Loucy (cell line): ENCODE results near the gene GORASP1.

Source experiments
- H2AFZ ChIP-seq: fragments of 200-600 bp; sonication (generic); 2 replicates; pipeline ENCODE4 v1.6.0; 2016; ENCODE audit warnings: antibody characterized with exemption, mild to moderate bottlenecking, low read length, moderate library complexity
- H3F3A ChIP-seq: fragments of 200-600 bp; 2 replicates; pipeline ENCODE4 v1.6.0; 2016; ENCODE audit warnings: antibody characterized with exemption, low read depth, mild to moderate bottlenecking
- H3K27me3 ChIP-seq: fragments of 200-600 bp; sonication (generic); 2 replicates; pipeline ENCODE4 v1.6.1; 2014; ENCODE audit warnings: low read length, mild to moderate bottlenecking; ENCODE audit not compliant: insufficient read depth, poor library complexity, severe bottlenecking
- H3K36me3 ChIP-seq: fragments of 200-600 bp; sonication (generic); 2 replicates; pipeline ENCODE4 v1.6.1; 2016; ENCODE audit warnings: low read length; ENCODE audit not compliant: insufficient read depth
- H3K4me1 ChIP-seq: fragments of 200-600 bp; sonication (generic); 2 replicates; pipeline ENCODE4 v1.5.1; 2014; ENCODE audit warnings: low read length, mild to moderate bottlenecking; ENCODE audit not compliant: insufficient read depth, poor library complexity, severe bottlenecking
- H3K4me2 ChIP-seq: fragments of 200-600 bp; sonication (generic); 2 replicates; pipeline ENCODE4 v1.6.0; 2014; ENCODE audit warnings: antibody characterized with exemption, low read length, low read depth, mild to moderate bottlenecking; ENCODE audit not compliant: poor library complexity, severe bottlenecking
- H3K4me3 ChIP-seq: fragments of 200-600 bp; sonication (generic); 2 replicates; pipeline ENCODE4 v1.5.1; 2014; ENCODE audit warnings: low read length, mild to moderate bottlenecking, mixed read lengths; ENCODE audit not compliant: poor library complexity, severe bottlenecking
- H3K79me2 ChIP-seq: fragments of 200-600 bp; sonication (generic); 2 replicates; pipeline ENCODE4 v1.6.1; 2014; ENCODE audit warnings: low read length; ENCODE audit not compliant: insufficient read depth
- H3K9ac ChIP-seq: fragments of 200-600 bp; sonication (generic); 2 replicates; pipeline ENCODE4 v1.6.0; 2014; ENCODE audit warnings: mild to moderate bottlenecking, low read depth, low read length, moderate library complexity; ENCODE audit not compliant: poor library complexity, severe bottlenecking
- H3K9me2 ChIP-seq: fragments of 200-600 bp; sonication (generic); replicated peaks from 2 replicates; pipeline ENCODE4 v1.6.1; 2016; ENCODE audit warnings: low read depth, low read length, mixed read lengths
- H3K9me3 ChIP-seq: fragments of 200-600 bp; sonication (generic); 2 replicates; pipeline ENCODE4 v1.6.1; 2014; ENCODE audit warnings: mild to moderate bottlenecking, antibody characterized with exemption, low read length, low read depth; ENCODE audit not compliant: insufficient read depth
- H4K20me1 ChIP-seq: fragments of 200-600 bp; sonication (generic); 2 replicates; pipeline ENCODE4 v1.6.0; 2014; ENCODE audit warnings: antibody characterized with exemption, low read length, mild to moderate bottlenecking; ENCODE audit not compliant: insufficient read depth, poor library complexity, severe bottlenecking
- EZH2phosphoT487 ChIP-seq: fragments of 200-600 bp; IDR thresholded peaks from 2 replicates; pipeline ENCODE4 v1.6.1; 2018; ENCODE audit warnings: antibody characterized with exemption, mild to moderate bottlenecking, moderate library complexity, borderline replicate concordance
- TF ChIP-seq, protein P1 (sequence below): fragments of 200-600 bp; sonication (generic); conservative IDR thresholded peaks from 2 replicates; pipeline ENCODE4 v1.5.1; 2014; ENCODE audit warnings: mild to moderate bottlenecking, antibody characterized with exemption, low read length

Gene GORASP1

DNA sequence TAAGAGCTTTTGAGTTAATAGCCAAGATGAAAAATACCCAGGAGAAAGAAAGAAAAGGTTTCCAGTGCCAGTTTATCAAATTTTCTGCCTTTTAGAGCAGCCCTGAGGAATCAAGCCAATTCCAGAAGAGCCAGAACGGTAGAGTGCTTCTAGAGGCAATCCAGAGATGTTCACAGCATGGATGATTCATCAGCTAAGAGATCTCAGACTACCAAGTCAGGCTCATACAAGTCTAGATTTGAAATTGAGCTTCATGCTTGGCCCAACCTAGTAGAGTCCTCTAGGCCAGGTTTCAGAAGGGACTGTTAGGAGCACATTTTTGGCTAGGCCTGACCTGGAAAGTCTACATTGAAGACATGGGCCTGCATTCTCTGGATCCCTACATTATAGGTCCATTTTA lies 40.1 kb downstream of the GORASP1 start:
- Histone ChIP-seq H3K4me3 (no peak overlapping the region), H3K4me2 (no peak overlapping the region), H3K4me1 (peaks cover 11% of the 10 kb centered on the region), H2AFZ (no peak overlapping the region), H3K9me3 (no peaks in the 10 kb centered on the region), H3K9ac (no peak overlapping the region), H3K27me3 (no peaks in the 10 kb centered on the region), H3K79me2 (peaks cover 13% of the 10 kb centered on the region; the same call in 1 of the 2 replicates), H4K20me1 (peaks cover 5% of the 10 kb centered on the region), H3K36me3 (peaks cover 71% of the 10 kb centered on the region), H3F3A (no peaks in the 10 kb centered on the region), H3K9me2 (no peaks in the 10 kb centered on the region)
- TF ChIP-seq EZH2phosphoT487: no peak
- TF ChIP-seq, protein P1, sequence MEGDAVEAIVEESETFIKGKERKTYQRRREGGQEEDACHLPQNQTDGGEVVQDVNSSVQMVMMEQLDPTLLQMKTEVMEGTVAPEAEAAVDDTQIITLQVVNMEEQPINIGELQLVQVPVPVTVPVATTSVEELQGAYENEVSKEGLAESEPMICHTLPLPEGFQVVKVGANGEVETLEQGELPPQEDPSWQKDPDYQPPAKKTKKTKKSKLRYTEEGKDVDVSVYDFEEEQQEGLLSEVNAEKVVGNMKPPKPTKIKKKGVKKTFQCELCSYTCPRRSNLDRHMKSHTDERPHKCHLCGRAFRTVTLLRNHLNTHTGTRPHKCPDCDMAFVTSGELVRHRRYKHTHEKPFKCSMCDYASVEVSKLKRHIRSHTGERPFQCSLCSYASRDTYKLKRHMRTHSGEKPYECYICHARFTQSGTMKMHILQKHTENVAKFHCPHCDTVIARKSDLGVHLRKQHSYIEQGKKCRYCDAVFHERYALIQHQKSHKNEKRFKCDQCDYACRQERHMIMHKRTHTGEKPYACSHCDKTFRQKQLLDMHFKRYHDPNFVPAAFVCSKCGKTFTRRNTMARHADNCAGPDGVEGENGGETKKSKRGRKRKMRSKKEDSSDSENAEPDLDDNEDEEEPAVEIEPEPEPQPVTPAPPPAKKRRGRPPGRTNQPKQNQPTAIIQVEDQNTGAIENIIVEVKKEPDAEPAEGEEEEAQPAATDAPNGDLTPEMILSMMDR: no peak

DNA sequence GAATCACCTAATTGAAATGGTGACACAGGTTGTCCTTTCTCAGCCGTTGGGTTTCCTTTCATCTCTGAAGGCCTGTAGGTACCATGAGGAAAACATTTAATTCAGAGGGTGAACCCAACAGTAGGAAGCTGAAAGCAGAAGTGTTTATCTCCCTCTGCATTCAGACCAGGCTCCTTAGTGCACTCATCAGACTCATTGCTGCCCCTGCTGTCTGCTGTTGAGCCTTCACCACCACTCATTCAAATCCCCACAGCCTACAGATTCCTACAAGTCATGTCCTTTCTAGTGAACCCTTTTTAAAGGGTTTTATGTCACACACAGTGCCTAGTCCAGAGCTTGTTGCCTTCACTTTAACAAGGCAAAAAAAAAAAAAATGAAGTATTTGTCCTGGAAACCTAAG lies 42.2 kb downstream of the GORASP1 start:
- no peaks in the 10 kb centered on the region for H3K9me2 ChIP-seq
- H3F3A ChIP-seq: no peaks in the 10 kb centered on the region
- no peaks in the 10 kb centered on the region for H3K9me3 ChIP-seq
- H3K4me3 ChIP-seq: no peak overlapping the region
- peaks cover 15% of the 10 kb centered on the region for H3K4me1 ChIP-seq
- H3K36me3 ChIP-seq: peaks cover 53% of the 10 kb centered on the region
- no peaks in the 10 kb centered on the region for H3K27me3 ChIP-seq
- no peak overlapping the region for H2AFZ ChIP-seq
- H3K79me2 ChIP-seq: peaks cover 23% of the 10 kb centered on the region
- H3K4me2 ChIP-seq: no peak overlapping the region
- no peak overlapping the region for H3K9ac ChIP-seq
- peaks cover 5% of the 10 kb centered on the region for H4K20me1 ChIP-seq
- no peak for TF ChIP-seq EZH2phosphoT487
- TF ChIP-seq, protein P1: peak; percentile 70

DNA sequence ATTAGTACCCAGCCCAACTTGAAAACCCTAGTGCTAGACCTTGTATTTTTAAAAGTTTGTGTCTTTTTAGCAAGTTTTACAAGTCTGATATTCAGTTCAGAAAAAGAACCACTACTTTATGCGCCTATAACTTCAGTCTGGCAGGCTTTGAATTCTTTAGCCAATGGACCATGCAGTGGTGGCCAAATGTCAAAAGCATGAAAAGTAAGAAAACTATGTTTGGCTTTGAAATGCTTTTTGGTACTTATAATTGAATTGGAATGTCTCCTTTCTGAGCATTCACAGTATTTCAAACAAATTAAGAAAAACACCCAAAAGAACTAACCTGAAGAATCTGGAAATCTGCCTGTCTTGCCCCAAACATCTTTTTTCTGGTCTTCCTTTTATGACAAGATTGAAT lies 42.8 kb downstream of the GORASP1 start:
- Histone ChIP-seq H3K9me2 (no peaks in the 10 kb centered on the region), H3K9me3 (no peaks in the 10 kb centered on the region), H3K4me2 (no peak overlapping the region)

More for the DNA sequence above, 42.8 kb downstream of the GORASP1 start:
- Histone ChIP-seq H3K9ac (no peak overlapping the region), H4K20me1 (peaks cover 6% of the 10 kb centered on the region), H3F3A (no peaks in the 10 kb centered on the region), H3K79me2 (peaks cover 28% of the 10 kb centered on the region), H3K36me3 (peaks cover 48% of the 10 kb centered on the region), H2AFZ (no peak overlapping the region), H3K27me3 (no peaks in the 10 kb centered on the region), H3K4me3 (no peak overlapping the region), H3K4me1 (peaks cover 15% of the 10 kb centered on the region)
- TF ChIP-seq EZH2phosphoT487: no peak
- TF ChIP-seq, protein P1: no peak
